Endothelial cell of hepatic sinusoid (primary cell): ENCODE measurements around the gene IFNGR1.
"Not testable (repeated sequence)": the region's sequence is repeated elsewhere in the genome, so short reads cannot be mapped to it uniquely, and the experiment has no call there.

ENCODE experiments used
- in situ Hi-C: cut with HindIII; loops from 2 replicates; pipeline ENCODE4 v1.10.0; 2017; ENCODE audit warnings: low sequenced_read_pairs

IFNGR1 gene

GRCh38 chr6:137218917-137219663 is at the start of gene IFNGR1:
Gene IFNGR1 (minus strand): TSS chr6:137219385. CDS start chr6:137219327, 58 bp downstream.
- in situ Hi-C loops, result no loop called here

GRCh38 chr6:137268911-137269310 is 49.7 kb upstream of the IFNGR1 start:
- in situ Hi-C loops, result no loop called here

GRCh38 chr6:137266309-137266586 is 47.1 kb upstream of the IFNGR1 start:
- in situ Hi-C loops, result no loop called here

- in situ Hi-C loops, result no loop called here
Observed at GRCh38 chr6:137265561-137266308, 46.5 kb upstream of the IFNGR1 start.

GRCh38 chr6:137264311-137265075 is 45.3 kb upstream of the IFNGR1 start:
- in situ Hi-C loops, result no loop called here

GRCh38 chr6:137261761-137262160 is 42.6 kb upstream of the IFNGR1 start:
- in situ Hi-C loops, result no loop called here

GRCh38 chr6:137261361-137261760 is 42.2 kb upstream of the IFNGR1 start:
- in situ Hi-C loops, result no loop called here

GRCh38 chr6:137260217-137260616 is 41.0 kb upstream of the IFNGR1 start:
- in situ Hi-C loops, result no loop called here

GRCh38 chr6:137259349-137259748 is 40.2 kb upstream of the IFNGR1 start:
- in situ Hi-C loops, result no loop called here

GRCh38 chr6:137258170-137258569 is 39.0 kb upstream of the IFNGR1 start:
- in situ Hi-C loops, result no loop called here

GRCh38 chr6:137256350-137257103 is 37.3 kb upstream of the IFNGR1 start:
- in situ Hi-C loops, result no loop called here

GRCh38 chr6:137254966-137255365 is 35.8 kb upstream of the IFNGR1 start:
- in situ Hi-C loops, result no loop called here

- in situ Hi-C loops, result not testable (repeated sequence)
Observed at GRCh38 chr6:137254430-137254829, 35.2 kb upstream of the IFNGR1 start.

GRCh38 chr6:137248702-137249101 is 29.5 kb upstream of the IFNGR1 start:
- in situ Hi-C loops, result no loop called here

GRCh38 chr6:137247724-137248123 is 28.5 kb upstream of the IFNGR1 start:
- in situ Hi-C loops, result no loop called here

- in situ Hi-C loops, result no loop called here
Observed at GRCh38 chr6:137246791-137247202, 27.6 kb upstream of the IFNGR1 start.

- in situ Hi-C loops, result no loop called here
Observed at GRCh38 chr6:137246164-137246563, 27.0 kb upstream of the IFNGR1 start.

- in situ Hi-C loops, result no loop called here
Observed at GRCh38 chr6:137241481-137242038, 22.4 kb upstream of the IFNGR1 start.

- in situ Hi-C loops, result no loop called here
Observed at GRCh38 chr6:137240168-137240567, 21.0 kb upstream of the IFNGR1 start.

- in situ Hi-C loops, result no loop called here
Observed at GRCh38 chr6:137237413-137238170, 18.4 kb upstream of the IFNGR1 start.
